OCI-LY3 (cell line): ENCODE results near the gene ADORA1.

Source experiments
- H2AFZ ChIP-seq: fragments of 200-600, 300-600 bp; shearing (Covaris generic); 2 replicates; pipeline ENCODE4 v1.6.0; 2014; ENCODE audit warnings: antibody characterized with exemption, low read depth, low read length
- H3K27ac ChIP-seq: fragments of 200-600, 300-600 bp; sonication (generic); 2 replicates; pipeline ENCODE4 v1.5.1; 2014; ENCODE audit warnings: mild to moderate bottlenecking, low read length, moderate library complexity, mixed read lengths
- H3K27me3 ChIP-seq: fragments of 200-600, 300-600 bp; sonication (generic); 2 replicates; pipeline ENCODE4 v1.6.1; 2014; ENCODE audit warnings: low read depth, low read length, mixed read lengths
- H3K36me3 ChIP-seq: fragments of 200-600, 300-600 bp; sonication (generic); replicated peaks from 2 replicates; pipeline ENCODE3; 2014; ENCODE audit warnings: low read depth, low read length, mixed read lengths
- H3K4me1 ChIP-seq: fragments of 300-600, 200-600 bp; sonication (generic); 2 replicates; pipeline ENCODE4 v1.6.1; 2014; ENCODE audit warnings: low read length, mixed read lengths
- H3K4me2 ChIP-seq: fragments of 200-600, 300-600 bp; sonication (generic); 2 replicates; pipeline ENCODE4 v1.6.1; 2014; ENCODE audit warnings: low read length, mixed read lengths
- H3K4me3 ChIP-seq: fragments of 300-600, 200-600 bp; sonication (generic); 2 replicates; pipeline ENCODE4 v1.5.1; 2014; ENCODE audit warnings: antibody characterized with exemption, mild to moderate bottlenecking, low read length, moderate library complexity
- H3K79me2 ChIP-seq: fragments of 300-600, 200-600 bp; shearing (Covaris generic); 2 replicates; pipeline ENCODE4 v1.6.1; 2014; ENCODE audit warnings: mild to moderate bottlenecking, low read length, mixed read lengths
- H3K9ac ChIP-seq: fragments of 300-600, 200-600 bp; shearing (Covaris generic); 2 replicates; pipeline ENCODE4 v1.6.0; 2014; ENCODE audit warnings: mild to moderate bottlenecking, low read length, moderate library complexity
- H3K9me3 ChIP-seq: fragments of 200-600, 300-600 bp; shearing (Covaris generic); 2 replicates; pipeline ENCODE4 v1.6.1; 2014; ENCODE audit warnings: low read length, mixed read lengths; ENCODE audit not compliant: insufficient read depth
- H4K20me1 ChIP-seq: fragments of 200-600, 300-600 bp; sonication (generic); 2 replicates; pipeline ENCODE4 v1.6.1; 2016; ENCODE audit warnings: low read length, mixed read lengths; ENCODE audit not compliant: insufficient read depth
- CTCF ChIP-seq: fragments of 200-600, 300-600 bp; sonication (generic); IDR thresholded peaks from 2 replicates; pipeline ENCODE4 v1.5.1; 2014; ENCODE audit warnings: antibody characterized with exemption, low read length, low read depth
- EZH2phosphoT487 ChIP-seq: fragments of 200-600 bp; shearing (Covaris generic); IDR thresholded peaks from 2 replicates; pipeline ENCODE4 v1.6.1; 2018; ENCODE audit warnings: antibody characterized with exemption, mixed run types, low read depth

Gene ADORA1

GRCh38 chr1:203190949-203191348 lies 63.4 kb downstream of the ADORA1 start:
- no peaks in the 10 kb centered on the region for H3K9me3 ChIP-seq
- H3K27ac ChIP-seq: no peak overlapping the region
- no peaks in the 10 kb centered on the region for H3K36me3 ChIP-seq
- peaks cover 35% of the 10 kb centered on the region for H3K27me3 ChIP-seq
- no peaks in the 10 kb centered on the region for H4K20me1 ChIP-seq
- peak overlapping the region; percentile 78 for H3K4me2 ChIP-seq
- no peak overlapping the region for H2AFZ ChIP-seq
- H3K9ac ChIP-seq: no peak overlapping the region
- no peaks in the 10 kb centered on the region for H3K79me2 ChIP-seq
- peaks cover 23% of the 10 kb centered on the region for H3K4me1 ChIP-seq
- TF ChIP-seq CTCF (no peak), EZH2phosphoT487 (no peak)
- H3K4me3 ChIP-seq: no peak overlapping the region

- H3K79me2 ChIP-seq: no peaks in the 10 kb centered on the region
- no peaks in the 10 kb centered on the region for H3K4me1 ChIP-seq
- no peak overlapping the region for H3K27ac ChIP-seq
- H3K36me3 ChIP-seq: no peaks in the 10 kb centered on the region
- H3K4me3 ChIP-seq: no peak overlapping the region
- no peak overlapping the region for H3K4me2 ChIP-seq
- no peaks in the 10 kb centered on the region for H3K9me3 ChIP-seq
- no peak overlapping the region for H2AFZ ChIP-seq
- TF ChIP-seq CTCF (no peak), EZH2phosphoT487 (no peak)
- H3K27me3 ChIP-seq: peaks cover 52% of the 10 kb centered on the region
- no peaks in the 10 kb centered on the region for H4K20me1 ChIP-seq
- H3K9ac ChIP-seq: no peak overlapping the region
Measured at GRCh38 chr1:203196371-203196770, 68.8 kb downstream of the ADORA1 start.

GRCh38 chr1:203197625-203198024 lies 70.1 kb downstream of the ADORA1 start:
- no peak overlapping the region for H3K27ac ChIP-seq
- H2AFZ ChIP-seq: no peak overlapping the region
- H3K36me3 ChIP-seq: no peaks in the 10 kb centered on the region
- TF ChIP-seq CTCF (no peak), EZH2phosphoT487 (no peak)
- no peaks in the 10 kb centered on the region for H3K79me2 ChIP-seq
- H3K9me3 ChIP-seq: no peaks in the 10 kb centered on the region
- H3K9ac ChIP-seq: no peak overlapping the region
- H3K4me3 ChIP-seq: no peak overlapping the region
- no peaks in the 10 kb centered on the region for H3K4me1 ChIP-seq
- H3K27me3 ChIP-seq: peaks cover 61% of the 10 kb centered on the region
- H4K20me1 ChIP-seq: no peaks in the 10 kb centered on the region
- no peak overlapping the region for H3K4me2 ChIP-seq

- Histone ChIP-seq H3K27me3 (peaks cover 75% of the 10 kb centered on the region), H4K20me1 (no peaks in the 10 kb centered on the region), H3K79me2 (no peaks in the 10 kb centered on the region), H3K27ac (no peak overlapping the region), H3K4me2 (no peak overlapping the region), H3K9ac (no peak overlapping the region), H3K9me3 (no peaks in the 10 kb centered on the region), H3K4me3 (no peak overlapping the region), H3K36me3 (no peaks in the 10 kb centered on the region), H2AFZ (no peak overlapping the region), H3K4me1 (no peaks in the 10 kb centered on the region)
- TF ChIP-seq CTCF: no peak
- no peak for TF ChIP-seq EZH2phosphoT487
Measured at GRCh38 chr1:203199002-203199401, 71.5 kb downstream of the ADORA1 start.
